DMS53 (cell line): ENCODE measurements around the gene IFI44.

ENCODE experiments used
- DNase-seq: peaks from one replicate; lab custom pipeline; 2025; lab: John Stamatoyannopoulos, UW

IFI44 gene, protein sequence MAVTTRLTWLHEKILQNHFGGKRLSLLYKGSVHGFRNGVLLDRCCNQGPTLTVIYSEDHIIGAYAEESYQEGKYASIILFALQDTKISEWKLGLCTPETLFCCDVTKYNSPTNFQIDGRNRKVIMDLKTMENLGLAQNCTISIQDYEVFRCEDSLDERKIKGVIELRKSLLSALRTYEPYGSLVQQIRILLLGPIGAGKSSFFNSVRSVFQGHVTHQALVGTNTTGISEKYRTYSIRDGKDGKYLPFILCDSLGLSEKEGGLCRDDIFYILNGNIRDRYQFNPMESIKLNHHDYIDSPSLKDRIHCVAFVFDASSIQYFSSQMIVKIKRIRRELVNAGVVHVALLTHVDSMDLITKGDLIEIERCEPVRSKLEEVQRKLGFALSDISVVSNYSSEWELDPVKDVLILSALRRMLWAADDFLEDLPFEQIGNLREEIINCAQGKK

GRCh38 chr1:78649628-78650027 is at the start of gene IFI44:
Gene IFI44, plus strand, starts transcription at chr1:78649831. Its CDS starts 365 bp downstream, at chr1:78650196.
- DNase-seq, result peak; percentile 73

- DNase-seq, result peak; percentile 82
Measured at GRCh38 chr1:78601068-78601467, 48.6 kb upstream of the IFI44 start.

- DNase-seq, result no peak
Measured at GRCh38 chr1:78603206-78603605, 46.4 kb upstream of the IFI44 start.

- DNase-seq, result no peak
Measured at GRCh38 chr1:78604643-78605042, 45.0 kb upstream of the IFI44 start.

DNA sequence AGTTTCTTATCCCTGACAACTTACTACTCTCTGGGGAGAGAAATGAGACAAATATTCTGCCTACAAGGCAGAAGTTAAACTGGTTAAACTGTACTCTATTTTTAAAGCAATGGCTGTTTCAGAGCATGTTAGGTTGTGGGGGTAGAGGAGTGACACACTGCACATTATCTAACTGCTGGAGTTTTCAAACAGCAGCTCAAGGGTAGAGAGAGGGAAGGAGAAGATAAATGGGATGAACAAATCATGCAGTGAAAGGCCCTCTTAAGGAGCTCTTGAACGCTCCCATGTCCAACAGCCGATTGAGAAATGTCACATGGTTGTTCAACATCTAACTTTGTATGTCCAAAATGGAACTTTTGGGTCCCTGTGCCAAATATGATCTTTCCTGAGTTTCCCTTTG is 43.4 kb upstream of the IFI44 start:
- no peak for DNase-seq

DNA sequence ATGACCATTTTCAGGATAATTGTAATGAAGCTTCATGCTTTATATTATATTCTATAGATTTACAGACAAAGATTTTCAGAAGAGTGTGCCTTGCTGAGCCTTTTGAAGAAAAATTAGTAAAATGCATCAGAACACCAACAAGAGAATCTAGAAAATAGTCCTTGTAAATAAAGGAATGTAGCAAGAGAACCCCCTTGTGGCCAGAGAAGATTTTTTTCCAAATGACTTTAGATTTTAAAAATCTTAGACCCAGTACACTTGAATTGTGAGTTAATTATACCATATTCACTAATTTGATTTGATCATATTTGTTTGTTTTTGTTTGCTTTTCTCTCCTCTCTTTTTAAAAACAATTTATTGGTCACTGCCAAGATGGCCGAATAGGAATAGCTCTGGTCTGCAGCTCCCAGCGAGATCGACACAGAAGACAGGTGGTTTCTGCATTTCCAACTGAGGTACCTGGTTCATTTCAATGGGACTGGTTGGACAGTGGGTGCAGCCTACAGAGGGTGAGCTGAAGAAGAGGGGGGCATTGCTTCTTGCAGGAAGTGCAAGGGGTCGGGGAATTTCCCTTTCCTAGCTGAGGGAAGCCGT is 42.2 kb upstream of the IFI44 start:
- peak; percentile 65 for DNase-seq

DNA sequence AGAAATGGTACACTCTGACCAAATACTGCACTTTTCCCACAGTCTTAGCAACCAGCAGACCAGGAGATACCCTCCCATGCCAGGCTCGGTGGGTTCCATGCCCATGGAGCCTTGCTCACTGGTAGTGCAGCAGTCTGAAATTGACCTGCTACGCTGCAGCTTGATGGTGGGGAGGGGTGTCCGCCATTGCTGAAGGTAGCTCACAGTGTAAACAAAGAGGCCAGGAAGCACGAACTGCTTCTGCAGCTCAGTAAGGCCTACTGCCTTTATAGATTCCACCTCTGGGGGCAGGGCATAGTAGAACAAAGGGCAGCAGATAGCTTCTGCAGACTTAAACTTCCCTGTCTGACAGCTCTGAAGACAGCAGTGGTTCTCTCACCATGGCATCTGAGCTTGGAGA is 41.7 kb upstream of the IFI44 start:
- DNase-seq, result peak; percentile 48

DNA sequence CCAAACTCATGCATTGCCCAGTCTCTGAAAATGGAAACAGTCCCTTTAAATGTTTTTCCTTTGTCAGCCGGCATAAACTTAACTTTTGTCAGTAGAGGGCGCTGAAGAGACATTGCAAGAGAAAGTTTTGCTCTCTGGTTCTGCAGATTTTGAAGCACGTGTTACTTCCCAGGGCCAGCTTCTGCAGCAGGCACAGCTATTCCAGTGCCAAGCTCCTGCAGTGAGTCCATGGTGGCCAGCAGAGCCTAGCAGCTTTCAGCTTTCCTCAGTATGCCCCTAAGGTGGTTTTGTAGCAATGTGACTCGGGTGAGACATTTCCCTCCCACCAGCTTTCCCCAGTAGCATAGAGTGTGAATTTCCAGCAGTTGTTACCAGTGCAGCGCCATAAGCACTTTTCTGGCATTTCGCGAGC is 32.0 kb upstream of the IFI44 start:
- peak; percentile 96 for DNase-seq

DNA sequence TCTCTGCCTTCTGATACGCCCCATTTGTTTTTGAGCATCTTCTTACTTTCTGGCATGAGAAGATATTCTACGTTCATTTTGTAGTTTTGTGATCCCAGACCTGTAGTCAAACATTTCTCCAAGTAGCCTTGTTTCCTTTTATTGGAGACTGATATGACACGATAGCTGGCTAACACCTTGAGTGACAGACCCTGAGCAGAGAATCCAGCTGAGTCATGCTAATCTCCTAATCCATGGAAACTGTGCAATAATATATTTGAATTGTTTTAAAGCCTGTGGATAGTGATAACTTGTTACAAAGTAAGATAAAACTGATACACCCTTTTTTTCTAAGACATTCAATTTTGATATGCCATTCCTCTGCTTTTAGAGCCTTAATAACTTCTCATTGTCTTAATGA is 30.6 kb upstream of the IFI44 start:
- DNase-seq, result no peak

DNA sequence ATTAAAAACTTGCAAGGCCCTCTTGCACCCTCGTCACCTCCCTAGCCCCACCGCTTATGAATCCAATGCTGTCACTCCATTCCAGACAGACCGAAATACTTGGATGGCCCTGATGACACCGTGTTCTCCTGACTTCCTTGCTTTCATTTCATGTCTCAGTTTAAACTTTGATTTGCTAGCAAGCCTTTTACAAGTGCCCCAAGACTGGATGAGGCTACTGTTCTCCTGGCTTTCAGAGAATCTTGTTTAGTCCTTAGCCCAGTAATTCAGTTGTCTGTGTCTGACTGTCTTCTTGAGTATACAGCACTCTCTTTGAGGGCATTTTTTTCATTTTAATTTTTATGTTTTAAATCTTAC is 30.2 kb upstream of the IFI44 start:
- no peak for DNase-seq

- no peak for DNase-seq
Measured at GRCh38 chr1:78619803-78620579, 29.6 kb upstream of the IFI44 start, which contains the start of gene IFI44L. Gene IFI44L, plus strand, starts transcription at chr1:78620448. Its CDS starts 7,468 bp downstream, at chr1:78627916.

DNA sequence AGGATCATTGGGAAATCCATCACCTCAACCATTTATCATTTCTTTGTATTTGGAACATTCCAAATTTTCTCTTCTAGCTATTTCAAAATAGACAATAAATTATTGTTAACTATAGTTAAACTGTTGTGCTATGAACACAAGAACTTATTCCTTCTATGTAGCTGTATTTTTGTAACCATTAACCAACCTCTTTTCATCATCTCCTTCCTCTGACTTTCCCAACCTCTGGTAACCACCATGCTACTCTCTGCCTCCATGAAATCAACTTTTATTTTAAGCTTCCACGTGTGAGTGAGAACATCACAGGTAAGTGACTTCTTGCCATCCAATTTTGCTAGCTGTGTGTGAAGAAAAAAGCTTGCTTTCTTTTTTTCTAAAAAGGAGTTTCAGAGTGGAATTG is 29.0 kb upstream of the IFI44 start:
- no peak for DNase-seq

- no peak for DNase-seq
Measured at GRCh38 chr1:78622548-78622947, 27.1 kb upstream of the IFI44 start.

- no peak for DNase-seq
Measured at GRCh38 chr1:78624035-78624434, 25.6 kb upstream of the IFI44 start.

DNA sequence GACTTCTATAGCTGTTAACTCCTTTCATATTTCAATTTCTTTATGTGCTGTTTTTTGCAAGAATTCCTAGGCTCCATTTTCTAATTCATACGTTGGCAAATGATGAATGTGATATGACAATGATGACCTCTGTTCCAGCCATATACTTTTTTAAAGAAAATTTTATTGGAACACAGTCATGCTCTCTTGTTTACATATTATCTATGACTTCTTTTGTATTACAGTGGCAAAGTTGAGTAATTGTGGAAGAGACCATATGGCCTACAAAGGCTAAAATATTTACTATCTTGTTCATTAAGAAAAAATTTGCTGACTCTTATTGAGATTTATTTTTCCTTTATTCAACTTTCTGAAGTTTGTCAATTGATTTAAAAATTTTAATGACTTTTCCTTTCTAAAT is 22.3 kb upstream of the IFI44 start:
- DNase-seq, result no peak

DNA sequence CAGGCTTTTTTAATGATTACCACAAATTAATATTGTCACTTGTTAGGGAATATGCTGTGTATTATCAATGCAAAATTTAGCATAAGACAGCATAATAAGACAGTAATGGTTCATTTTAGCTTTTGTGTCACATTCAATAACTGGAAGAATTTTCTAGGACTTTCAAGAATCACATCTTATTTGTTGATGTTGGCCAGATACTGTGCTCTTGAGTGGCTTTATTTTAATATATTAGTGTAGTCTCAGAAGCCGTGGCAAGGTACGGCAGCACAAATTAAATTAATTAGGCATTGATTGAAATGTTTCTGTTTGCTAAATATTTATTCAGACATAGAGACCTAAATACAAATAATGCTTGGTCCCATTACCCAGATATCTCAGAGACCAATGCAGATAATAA is 19.0 kb upstream of the IFI44 start:
- no peak for DNase-seq

GRCh38 chr1:78633209-78633608 is 16.4 kb upstream of the IFI44 start:
- DNase-seq, result no peak

DNA sequence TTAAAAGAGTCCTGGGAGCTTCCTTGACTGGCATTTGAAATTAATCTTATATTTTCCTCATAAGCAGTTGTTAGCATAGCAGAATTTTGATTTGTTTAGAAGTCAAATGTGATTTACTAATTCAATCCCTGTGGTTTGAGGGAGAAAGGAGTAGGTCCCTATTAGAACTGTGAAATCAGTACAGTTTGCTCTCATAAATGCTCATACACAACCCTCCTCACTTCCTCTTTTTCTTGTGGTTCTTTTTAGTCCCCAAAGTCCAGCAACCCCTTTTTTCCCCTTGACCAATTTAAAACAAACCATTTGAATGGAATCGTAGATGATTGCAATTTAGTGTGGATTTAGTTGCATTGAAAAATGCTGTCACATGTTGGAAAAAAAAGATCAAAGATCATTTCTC is 9.2 kb upstream of the IFI44 start:
- no peak for DNase-seq

DNA sequence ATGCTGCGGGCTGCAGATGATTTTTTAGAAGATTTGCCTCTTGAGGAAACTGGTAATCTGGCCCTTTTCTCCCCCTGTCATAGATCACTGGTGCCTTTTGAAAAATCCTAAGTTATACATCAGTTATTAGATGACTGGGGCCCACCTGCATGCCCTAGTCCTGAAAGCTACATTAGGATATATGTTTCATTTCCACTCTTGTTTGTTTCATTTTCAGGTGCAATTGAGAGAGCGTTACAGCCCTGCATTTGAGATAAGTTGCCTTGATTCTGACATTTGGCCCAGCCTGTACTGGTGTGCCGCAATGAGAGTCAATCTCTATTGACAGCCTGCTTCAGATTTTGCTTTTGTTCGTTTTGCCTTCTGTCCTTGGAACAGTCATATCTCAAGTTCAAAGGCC is 8.1 kb upstream of the IFI44 start:
- DNase-seq, result no peak

GRCh38 chr1:78645723-78646122 is 3.9 kb upstream of the IFI44 start:
- DNase-seq, result no peak

- peak; percentile 14 for DNase-seq
Measured at GRCh38 chr1:78647238-78647637, 2.4 kb upstream of the IFI44 start.

DNA sequence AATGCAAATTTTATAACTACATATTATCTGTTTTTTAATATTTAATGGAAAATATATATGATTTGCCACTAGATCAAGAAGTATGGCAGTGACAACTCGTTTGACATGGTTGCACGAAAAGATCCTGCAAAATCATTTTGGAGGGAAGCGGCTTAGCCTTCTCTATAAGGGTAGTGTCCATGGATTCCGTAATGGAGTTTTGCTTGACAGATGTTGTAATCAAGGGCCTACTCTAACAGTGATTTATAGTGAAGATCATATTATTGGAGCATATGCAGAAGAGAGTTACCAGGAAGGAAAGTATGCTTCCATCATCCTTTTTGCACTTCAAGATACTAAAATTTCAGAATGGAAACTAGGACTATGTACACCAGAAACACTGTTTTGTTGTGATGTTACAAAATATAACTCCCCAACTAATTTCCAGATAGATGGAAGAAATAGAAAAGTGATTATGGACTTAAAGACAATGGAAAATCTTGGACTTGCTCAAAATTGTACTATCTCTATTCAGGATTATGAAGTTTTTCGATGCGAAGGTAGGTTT is 556 bp downstream of the IFI44 start:
- DNase-seq, result no peak

DNA sequence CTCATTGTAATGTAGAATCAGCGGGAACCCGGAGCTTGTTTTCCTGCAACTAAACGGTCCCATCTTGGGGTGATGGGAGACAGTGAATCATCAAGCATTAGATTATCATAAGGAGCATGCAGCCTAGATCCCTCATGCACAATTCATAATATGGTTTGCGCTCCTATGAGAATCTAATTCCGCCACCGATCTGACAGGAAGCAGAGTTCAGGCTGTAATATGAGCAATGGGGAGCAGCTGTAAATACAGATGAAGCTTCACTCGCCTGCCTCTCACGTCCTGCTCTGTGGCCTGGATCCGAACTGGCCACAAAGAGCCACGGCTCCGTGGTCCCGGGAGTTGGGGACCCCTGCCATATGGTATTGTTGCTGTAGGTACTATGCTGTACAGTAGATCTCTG is 1.6 kb downstream of the IFI44 start:
- no peak for DNase-seq
